ENCODE data around the gene RABL6.
A peak's percentile ranks its signal among the peaks of the same experiment; 100 is the strongest.
"Not testable (repeated sequence)": the region's sequence is repeated elsewhere in the genome, so short reads cannot be mapped to it uniquely, and the experiment has no call there.

RABL6 gene

DNA sequence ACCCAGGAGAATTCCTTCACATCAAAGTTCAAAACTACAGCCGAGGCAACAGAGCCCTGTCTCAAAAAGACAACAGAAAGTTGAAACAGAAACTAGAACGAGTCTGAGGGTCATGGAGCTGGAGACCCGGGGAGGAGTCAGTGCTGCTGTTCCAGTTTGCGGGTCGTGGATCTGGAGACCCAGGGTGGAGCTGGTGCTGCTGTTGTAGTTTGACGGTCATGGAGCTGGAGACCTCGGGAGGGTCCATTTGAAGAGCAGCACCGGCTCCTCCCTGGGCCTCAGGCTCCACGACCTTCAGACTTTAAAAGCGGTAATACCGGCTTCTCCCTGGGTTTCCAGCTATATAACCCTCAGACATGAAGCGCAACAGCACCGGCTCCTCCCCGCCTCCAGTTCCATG, 30.4 kb upstream of the RABL6 start:
- no peak for DNase-seq

DNA sequence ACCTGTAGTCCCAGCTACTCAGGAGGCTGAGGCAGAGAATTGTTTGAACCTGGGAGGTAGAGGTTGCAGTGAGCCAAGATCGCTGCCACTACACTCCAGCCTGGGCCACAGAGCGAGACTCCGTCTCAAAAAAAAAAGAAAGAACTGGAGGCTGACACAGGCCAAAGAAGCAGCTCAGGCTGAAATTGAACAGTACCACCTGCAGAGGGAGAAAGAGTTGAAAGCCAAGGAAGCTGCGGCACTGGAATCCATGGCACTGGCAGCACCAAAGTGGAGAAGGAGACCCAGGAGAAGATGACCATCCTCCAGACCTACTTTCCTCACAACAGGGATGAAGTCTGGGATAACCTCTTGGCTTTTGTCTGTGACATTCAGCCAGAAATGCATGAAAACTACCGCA, 27.9 kb upstream of the RABL6 start:
- no peak for DNase-seq

DNA sequence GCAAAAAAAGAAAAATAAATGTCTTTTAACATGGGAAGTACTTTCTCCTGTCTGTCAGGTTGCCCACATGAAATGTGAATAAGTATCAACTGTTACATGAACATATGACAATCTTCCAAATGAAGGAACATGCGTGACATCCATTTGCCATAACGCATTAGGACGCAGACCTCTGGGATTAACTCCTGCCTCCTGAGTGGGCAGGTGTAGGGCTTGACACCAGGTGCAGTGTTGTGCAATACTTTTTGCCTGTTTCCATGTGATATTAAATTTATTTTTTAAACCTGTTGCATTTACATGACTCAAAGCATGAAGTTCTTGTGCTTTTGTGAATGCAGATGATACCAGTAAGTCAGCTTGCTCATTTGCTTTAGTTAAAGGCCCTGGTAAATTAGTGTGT, 25.3 kb upstream of the RABL6 start:
- no peak for DNase-seq

DNA sequence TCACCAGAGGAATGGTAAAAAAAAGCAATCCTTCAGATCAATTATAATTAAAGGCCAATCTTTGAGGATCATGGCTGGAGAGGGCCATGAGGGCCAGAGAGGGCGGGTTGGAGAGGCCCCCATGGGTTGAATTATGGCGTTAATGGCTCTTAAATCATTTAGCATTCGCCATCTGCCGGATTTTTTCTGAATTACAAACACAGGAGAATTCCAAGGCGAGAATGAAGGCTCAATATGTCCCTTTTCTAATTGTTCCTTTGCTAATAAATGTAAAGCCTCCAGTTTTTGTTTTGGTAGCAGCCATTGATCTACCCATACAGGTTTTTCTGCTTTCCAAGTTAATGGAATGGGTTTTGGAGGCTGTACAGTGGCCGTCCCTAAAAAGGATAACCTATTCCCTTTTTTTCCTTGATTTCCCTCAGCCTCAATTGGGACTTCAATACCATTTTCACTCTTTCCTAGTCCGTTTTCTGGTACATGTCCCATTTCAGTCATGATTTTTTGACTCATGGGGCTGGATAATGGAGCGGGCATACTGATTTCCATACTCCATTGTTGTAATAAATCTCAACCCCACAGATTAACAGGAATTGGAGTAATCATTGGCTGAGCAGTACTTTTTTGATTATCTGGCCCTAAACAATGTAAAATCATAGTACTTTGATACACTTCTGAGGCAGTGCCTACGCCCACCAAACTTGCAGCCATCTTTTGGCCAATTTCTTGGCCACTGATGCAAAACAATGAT, 23.3 kb upstream of the RABL6 start:
- DNase-seq = no peak

DNA sequence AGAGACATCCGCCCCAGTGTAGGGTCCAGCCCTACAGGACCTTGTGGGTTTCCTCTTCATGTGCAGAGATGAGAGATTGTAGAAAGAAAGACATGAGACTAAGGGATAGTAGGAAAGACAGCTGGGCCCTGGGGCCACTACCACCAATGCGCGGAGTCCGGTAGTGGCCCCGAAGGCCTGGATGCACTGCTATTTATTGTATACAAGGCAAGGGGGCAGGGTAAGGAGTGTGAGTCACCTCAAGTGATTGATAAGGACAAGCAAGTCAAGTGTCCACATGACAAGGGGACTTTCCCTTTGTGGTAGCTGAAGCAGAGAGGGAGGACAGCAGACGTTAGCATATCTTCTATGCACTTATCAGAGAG, 22.8 kb upstream of the RABL6 start:
- DNase-seq = no peak

DNA sequence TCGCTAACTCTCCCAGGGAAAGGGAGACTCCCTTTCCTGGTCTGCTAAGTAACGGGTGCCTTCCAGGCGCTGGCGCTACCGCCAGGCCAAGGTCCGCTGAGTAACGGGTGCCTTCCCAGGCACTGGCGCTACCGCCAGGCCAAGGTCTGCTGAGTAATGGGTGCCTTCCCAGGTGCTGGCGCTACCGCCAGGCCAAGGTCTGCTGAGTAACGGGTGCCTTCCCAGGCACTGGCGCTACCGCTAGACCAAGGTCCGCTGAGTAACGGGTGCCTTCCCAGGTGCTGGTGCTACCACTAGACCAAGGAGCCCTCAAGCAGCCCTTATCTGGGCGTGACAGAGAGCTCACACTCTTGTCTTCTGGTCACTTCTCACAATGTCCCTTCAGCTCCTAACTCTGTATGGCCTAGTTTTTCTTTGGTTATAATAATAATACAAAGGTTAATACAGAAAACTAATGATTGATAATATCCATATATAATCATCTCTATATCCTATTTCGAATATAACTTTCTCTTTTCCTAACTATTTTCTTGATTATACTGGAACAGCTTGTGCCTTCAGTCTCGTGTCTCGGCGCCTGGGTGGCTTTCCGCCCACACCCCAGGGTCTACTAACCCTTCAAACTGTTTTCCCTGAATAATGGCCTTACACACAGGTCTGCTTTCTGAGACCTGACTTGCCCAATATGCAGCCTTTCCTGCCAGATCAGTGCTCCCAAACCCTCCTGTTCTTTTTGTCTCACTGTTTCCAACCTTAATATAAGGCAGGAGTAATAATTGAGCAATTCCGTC, 22.0 kb upstream of the RABL6 start:
- DNase-seq = not testable (repeated sequence)

DNA sequence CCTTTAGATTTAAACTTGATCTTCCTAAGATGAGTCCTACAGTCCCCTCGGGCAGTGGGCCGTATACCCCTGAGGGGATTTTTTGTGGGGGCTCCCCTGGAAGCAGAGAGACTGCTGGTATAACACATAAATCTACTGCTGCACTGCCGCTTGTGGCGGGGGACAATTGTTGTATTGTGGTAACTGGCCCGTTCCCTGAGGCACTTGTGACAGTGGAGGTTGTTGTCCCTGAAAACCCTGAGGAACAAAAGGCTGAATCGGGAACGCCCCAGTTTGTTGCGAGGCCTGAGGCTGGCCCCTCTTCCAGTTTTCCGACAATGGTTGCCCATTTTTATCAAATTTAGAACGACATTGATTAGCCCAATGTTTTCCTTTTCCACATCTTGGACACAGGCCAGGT, 21.3 kb upstream of the RABL6 start:
- DNase-seq = no peak

DNA sequence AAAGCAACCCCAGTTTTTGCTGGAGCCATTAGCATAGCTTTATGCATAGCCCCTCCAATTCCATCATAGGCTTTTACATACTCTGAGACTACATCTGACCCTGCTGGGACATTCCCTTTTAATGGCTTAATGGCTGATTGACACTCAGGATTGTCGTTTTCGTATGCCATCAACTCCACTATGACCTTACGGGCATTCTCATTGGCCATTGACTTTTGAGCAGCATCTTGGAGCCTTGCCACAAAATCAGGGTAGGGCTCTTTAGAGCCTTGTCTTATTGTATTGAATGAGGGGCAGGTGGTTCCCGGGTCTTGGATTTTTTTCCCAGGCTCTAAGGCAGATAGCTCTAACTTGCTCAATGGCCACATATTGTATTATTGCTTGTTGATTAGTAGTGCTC, 20.8 kb upstream of the RABL6 start:
- peak; percentile 74 for DNase-seq

DNA sequence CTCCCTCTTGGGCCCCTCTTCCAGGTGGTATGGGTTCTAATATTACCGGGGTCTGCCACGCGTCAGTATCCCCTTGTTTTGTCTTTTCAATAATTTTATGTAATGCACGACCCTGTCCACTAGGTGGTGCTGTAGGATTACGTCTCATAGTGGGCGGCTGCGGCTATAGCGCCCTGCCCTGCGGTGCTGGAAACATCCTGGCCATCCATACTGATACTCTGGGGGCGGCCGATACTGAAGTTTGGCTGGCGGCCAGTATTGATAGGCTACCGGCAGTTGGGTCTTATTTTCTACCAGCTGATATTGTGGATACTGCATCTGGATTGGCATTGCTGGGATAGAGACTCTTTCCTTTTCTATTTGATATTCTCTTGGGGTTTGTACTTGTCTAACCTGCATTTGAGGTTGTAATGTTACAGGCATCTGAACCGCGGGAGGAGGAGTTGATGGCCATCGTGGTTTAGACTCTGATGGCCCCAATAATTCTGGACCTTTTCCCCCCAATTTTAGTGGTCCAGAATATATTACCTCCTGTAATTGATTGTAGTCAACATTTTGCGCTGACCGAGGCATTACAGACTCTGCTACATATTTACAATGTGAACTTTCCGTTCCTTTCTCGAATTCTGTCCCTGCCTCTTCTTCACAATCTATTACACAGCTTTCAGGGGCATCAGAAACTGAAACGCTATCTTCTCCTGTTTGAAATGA, 19.9 kb upstream of the RABL6 start:
- peak; percentile 86 for DNase-seq

DNA sequence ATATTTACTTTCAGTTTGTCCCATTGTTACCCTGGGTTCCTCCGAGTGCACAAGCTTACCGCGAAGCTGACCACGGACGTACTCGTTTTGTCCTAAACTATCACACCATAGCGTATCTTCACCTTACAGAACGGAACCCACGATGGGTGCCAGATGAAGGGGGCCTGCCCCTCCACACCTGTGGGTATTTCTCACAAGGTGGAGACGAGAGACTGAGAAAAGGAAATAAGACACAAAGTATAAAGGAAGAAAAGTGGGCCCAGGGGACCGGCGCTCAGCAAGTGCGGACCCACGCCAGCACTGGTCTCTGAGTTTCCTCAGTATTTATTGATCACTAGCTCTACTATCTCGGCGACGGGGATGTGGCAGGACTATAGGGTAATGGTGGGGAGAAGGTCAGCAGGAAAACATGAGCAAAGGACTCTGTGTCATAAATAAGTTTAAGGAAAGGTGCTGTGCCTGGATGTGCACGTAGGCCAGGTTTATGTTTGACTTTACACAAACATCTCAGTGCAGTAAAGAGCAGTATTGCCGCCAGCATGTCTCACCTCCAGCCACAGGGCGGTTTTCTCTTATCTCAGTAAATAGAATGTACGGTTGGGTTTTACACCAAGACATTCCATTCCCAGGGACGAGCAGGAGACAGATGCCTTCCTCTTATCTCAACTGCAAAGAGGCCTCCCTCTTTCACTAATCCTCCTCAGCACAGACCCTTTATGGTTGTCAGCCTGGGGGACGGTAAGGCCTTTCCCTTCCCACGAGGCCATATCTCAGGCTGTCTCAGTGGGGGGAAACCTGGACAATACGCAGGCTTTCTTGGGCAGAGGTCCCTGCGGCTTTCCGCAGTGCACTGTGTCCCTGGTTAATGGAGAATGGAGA, 18.9 kb upstream of the RABL6 start:
- DNase-seq = peak; percentile 56

DNA sequence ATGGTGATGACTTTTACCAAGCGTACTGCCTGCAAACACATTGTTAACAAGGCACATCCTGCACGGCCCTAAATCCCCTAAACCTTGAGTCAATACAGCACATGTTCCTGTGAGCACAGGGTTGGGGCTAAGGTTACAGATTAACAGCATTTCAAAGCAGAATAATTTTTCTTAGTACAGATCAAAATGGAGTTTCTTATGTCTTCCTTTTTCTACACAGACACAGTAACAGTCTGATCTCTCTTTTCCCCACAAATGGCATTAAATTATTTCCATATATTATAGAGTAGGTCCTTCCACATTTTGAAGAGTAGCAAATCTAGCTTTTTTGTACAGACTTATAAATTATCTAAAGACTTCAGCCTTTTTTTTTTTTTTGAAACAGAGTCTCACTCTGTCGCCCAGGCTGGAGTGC, 18.2 kb upstream of the RABL6 start:
- no peak for DNase-seq

DNA sequence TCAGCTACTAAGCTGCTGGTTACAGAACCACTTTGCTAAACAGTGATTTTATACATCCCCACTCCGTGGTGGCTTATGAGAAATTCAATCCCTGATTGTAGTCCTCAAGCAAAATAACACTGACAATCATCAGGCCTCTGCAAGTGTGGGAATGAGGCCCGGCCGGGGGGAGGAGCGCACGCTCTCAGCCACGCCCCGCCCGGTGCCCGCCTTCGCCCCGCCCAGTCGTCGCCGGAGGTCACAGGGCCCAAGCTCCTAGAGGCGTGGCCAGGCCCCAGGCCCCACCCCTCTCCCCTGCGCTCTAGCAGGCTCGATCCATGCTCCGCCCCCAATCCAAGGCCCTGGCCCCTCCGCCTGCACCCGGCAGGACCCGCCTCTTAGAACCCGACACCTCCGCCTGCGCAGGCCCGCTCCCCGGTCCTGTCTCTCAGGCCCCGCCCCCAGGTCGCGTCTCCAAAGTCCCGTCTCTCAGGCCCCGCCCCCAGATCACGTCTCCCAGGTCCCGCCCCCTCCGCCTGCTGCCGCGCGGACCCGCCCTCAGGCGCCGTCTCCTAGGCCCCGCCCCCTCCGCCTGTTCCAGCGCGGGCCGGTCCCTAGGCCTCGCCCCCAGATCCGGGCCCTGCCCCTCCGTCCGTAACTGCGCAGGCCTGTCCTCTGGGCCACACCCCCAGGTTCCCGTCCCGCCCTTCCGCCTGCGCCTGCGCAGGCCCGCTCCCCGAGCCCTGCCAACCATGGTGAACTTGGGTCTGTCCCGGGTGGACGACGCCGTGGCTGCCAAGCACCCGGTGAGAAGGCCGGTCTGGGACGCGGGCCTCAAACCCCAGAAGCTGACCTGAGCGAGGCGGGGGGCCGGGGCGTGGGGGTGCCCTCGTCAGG, 16.9 kb upstream of the RABL6 start, which contains the start of gene TMEM141:
Gene TMEM141 (plus strand): TSS at position 705 of the 876 bp plus-strand sequence. CDS start 27 bp downstream, at position 732.
- peak; percentile 99 for DNase-seq

DNA sequence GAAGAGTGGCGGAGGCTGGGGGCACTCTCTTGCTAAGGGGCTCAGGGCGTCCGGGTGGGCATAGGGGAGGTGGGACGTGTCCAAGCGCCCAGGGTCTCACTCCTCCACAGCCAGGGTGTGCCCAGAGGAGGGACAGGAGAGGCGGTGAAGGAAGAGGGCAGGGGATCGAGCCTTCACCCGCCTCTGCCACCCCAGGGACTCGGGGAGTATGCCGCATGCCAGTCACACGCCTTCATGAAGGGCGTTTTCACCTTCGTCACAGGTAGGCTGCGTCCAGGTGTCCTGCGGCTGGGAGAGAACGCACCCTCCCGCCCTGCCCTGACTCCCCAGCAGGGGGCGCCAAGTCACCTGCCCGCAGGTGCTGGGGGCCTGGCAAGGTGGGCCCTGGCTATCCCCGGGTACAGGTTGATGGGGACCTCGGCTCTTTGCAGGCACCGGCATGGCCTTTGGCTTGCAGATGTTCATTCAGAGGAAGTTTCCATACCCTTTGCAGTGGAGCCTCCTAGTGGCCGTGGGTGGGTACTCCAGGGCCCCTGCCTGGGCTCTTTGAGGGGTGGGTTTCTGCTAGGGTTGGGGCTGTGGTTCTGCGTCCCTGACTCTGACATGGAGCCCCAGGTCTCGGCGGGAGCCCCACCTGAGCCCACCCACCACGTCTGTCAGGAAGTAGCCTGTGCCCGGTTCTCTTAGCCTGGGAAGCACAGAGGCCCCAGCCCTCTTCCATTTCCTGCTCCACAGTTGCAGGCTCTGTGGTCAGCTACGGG, 16.1 kb upstream of the RABL6 start:
- DNase-seq = peak; percentile 33

DNA sequence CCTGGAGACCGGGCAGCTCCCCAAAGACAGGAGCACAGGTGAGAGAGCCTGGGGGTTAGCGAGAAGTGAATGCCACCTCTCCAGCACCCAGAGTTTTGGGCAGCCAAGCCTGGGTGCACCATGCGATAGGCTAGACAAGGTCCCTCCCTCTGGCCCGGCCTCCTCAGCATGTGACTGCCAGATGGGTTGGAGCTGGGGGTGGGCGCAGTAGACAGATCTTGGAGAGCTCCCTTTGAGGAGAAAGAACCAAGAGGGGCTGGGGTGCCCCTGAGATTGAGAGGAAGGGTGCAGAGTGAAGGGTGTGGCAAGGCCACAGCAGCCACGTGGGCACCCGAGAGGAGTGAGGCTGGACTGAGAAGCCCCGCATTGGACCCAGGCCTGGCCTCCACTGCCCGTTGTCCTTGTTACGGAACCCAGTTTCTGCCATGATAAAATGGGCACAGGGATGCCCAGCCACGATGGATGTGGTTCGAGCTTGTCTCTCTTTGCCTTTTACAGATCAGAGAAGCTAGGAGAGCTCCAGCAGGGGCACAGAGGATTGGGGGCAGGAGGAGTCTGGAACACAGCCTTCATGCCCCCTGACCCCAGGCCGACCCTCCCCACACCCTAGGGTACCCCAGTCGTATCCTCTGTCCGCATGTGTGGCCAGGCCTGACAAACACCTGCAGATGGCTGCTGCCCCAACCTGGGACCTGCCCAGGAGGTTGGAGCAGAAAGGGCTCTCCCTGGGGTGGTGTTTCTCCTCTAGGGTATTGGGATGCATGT, 15.2 kb upstream of the RABL6 start:
- DNase-seq = no peak

DNA sequence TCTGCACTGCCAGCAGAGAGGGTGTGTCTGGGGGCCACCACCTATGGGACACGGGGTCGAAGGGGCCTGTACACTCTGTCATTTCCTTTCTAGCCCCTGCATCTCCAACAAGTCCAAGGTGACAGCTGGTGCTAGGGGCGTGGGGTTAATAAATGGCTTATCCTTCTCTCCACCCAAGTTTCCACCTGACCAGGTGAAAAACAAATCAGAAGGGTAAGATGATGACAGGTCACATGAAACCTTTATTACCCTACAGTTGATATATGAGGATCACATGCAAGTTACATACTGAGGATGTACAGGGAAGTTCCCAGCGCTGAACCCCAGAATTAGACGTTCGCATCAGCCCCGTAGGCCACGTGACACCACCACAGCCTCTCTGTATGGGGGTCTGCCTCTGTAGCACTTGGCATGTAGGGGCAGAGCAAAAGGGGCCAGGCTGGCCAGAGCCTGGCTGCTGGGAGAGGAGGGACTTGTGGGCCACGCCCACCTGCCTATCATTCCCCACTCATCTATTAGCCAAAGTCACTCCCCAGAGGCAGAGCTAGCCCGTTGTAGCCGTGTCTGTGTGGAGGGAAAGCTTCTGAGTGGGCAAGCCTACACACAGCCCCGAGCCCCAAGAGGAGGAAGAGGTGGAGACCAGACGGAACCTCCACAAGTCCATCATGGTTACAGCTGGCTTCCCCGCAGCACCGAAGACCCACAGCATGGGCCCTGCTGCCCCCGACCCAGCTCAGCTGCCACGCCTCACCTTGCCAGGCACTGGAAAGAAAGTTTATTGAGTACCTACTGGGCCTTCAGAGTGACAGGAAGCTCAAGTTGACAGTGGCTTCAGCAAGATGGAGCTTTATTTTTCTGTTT, 14.4 kb upstream of the RABL6 start:
- no peak for DNase-seq

DNA sequence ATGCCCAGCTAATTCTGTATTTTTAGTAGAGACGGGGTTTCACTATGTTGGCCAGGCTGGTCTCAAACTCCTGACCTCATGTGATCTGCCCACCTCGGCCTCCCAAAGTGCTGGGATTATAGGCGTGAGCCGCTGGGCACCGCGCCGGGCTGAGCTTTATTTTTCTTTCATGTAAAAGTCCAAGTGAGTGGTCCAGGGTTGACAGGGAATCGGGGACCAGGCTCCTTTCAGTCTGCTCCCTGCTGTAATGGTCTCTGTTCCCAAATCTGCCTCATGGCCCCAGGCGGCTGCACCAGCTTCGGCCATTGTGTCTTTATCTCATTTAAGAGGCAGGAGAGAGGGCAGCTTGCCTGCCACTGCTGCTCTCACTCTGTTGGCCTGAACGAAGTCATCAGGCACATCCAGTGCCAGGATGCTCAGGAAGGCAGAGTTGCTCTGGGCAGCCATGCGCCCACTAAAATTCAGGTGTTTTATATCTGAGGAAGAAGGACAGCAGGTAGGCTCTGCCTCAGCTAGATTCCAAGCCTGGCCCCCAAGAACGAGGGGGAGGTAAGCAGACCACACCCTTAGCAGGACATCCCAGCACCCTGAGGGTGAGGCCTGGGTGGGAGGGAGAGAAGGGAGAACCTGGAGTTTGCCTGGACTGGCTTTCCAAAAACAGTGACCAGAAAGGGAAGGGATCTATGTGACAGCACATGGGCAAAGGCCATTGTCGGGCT, 13.3 kb upstream of the RABL6 start:
- no peak for DNase-seq

DNA sequence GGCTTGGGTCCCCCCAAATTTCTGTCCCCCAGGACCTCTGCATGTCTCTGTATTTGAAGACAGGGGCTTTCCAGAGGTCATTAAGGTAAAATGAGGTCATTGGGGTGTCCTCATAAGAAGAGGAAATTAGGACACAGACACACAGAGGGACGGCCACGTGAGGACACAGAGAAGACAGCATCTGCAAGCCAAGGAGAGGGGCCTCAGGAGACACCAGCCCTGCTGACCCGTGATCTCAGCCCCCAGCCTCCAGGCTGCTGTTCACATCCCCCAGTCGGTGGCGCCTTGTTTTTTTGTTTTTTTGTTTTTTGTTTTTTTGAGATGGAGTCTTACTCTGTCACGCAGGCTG, 12.8 kb upstream of the RABL6 start:
- no peak for DNase-seq

DNA sequence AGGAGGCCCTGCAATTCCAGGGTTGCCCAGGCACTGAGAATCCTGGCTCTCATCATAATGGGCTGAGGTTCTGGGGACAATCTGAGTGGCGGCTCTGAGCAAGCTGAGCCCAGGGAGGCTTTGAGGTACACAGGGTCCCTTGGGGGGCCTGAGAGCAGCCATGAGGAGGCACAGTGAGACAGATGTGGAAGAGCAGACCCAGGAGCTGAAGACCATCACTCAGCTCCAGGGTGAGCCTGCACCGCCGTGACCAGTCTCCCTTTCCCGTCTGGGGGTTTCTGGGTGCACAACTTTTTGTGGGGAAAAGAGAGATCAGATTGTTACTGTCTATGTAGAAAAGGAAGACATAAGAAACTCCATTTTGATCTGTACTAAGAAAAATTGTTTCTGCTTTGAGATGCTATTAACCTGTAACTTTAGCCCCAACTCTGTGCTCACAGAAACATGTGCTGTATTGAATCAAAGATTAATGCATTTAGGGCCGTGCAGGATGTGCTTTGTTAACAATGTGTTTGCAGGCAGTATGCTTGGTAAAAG, 11.4 kb upstream of the RABL6 start, which contains the start of gene CCDC183:
Gene CCDC183 (plus strand): TSS at position 101 of the 537 bp plus-strand sequence. CDS start 60 bp downstream, at position 161.
- DNase-seq = no peak

All from DMS79 treated with DMSO at 0.1 percent for 48 hours (cell line).